H1 (cell line): ENCODE measurements around the gene VCPKMT. TPM values are rescaled to one million over a fixed set of nuclear protein-coding genes. Genes with fewer than 3 reads are reported as not detected.
A peak's percentile ranks its signal among the peaks of the same experiment; 100 is the strongest.

Source experiments
- CHD2 ChIP-seq: IDR thresholded peaks from 2 replicates; pipeline ENCODE4 v1.6.1; 2012; ENCODE audit warnings: low read length, improper control_type of control experiment
- NANOG ChIP-seq: IDR thresholded peaks from 2 replicates; pipeline ENCODE4 v1.6.1; 2011; ENCODE audit warnings: low read length, low read depth, mild to moderate bottlenecking, inconsistent platforms; ENCODE audit not compliant: insufficient read depth, poor library complexity, severe bottlenecking
- RXRA ChIP-seq: IDR thresholded peaks from 2 replicates; pipeline ENCODE4 v1.6.1; 2011; ENCODE audit warnings: low read depth, mild to moderate bottlenecking, low read length, moderate library complexity; ENCODE audit not compliant: insufficient read depth
- SP1 ChIP-seq: IDR thresholded peaks from 2 replicates; pipeline ENCODE4 v1.6.1; 2011; ENCODE audit warnings: low read depth, low read length
- TBP ChIP-seq: IDR thresholded peaks from 2 replicates; pipeline ENCODE4 v1.6.1; 2011; ENCODE audit warnings: low read depth, low read length, improper control_type of control experiment
- TEAD4 ChIP-seq: IDR thresholded peaks from 2 replicates; pipeline ENCODE4 v1.6.1; 2012; ENCODE audit warnings: low read depth, low read length, inconsistent platforms, mixed read lengths
- polyA plus RNA-seq, 7 experiments: library from polyadenylated mRNA; depleted of rRNA in 3 of 7; stranded (reverse) in 5 of 7; unstranded in 2 of 7; fragments of >200 nt in 5 of 7; fragments of 200-250 nt in 2 of 7; gene quantifications; 1 replicate in 5 of 7; 2 replicates in 1 of 7; 4 replicates in 1 of 7; pipeline versions ENCODE4 v1.2.1 to v1.2.3, GENCODE V29; 2011 to 2013; ENCODE audit warnings: missing spikeins in 2 of 7, mixed read lengths in 2 of 7
- total RNA-seq: library from RNA; stranded (reverse); fragmentation: NEBNext Ultra II Directional; extraction: Animal tissue kit (Norgen Biotek cat#: 25700); gene quantifications from 2 replicates; pipeline ENCODE4 v1.2.1, GENCODE V29; 2021
- TF ChIP-seq, protein P1 (sequence below): IDR thresholded peaks from 2 replicates; pipeline ENCODE4 v1.6.1; 2011; ENCODE audit warnings: low read depth, mild to moderate bottlenecking, low read length; ENCODE audit not compliant: insufficient read depth
- TF ChIP-seq, protein P2 (sequence below): IDR thresholded peaks from 2 replicates; pipeline ENCODE4 v1.6.1; 2012; ENCODE audit warnings: inconsistent platforms

VCPKMT gene
- total and polyA plus RNA-seq, 2 of the 8 experiments (the other 6 are each of a cell fraction or from before 2014, with no cell fraction given), result 3.8 to 7.1 TPM

DNA sequence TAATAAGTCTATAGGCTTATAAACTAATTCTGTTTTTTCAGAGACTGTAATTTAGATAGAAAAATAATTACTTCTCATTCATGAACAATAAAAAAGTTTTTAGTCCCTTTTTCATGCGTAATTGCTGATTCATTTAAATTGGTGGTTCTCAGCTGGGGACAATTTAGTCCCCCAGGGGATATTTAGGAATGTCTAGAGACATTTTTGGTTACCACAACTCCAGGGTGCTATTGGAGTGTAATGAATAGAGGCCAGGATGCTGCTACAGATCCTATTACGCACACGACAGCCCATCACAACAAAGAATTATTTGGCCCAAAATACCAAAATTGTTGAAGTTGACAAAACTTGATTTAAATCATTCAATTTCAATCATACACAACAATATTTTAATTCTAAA is 22.8 kb upstream of the VCPKMT start (continued):
- TF ChIP-seq NANOG, result no peak
- TF ChIP-seq CHD2, result no peak
- no peak for TF ChIP-seq SP1
- TF ChIP-seq TBP, result no peak
- TF ChIP-seq TEAD4, result peak; percentile 39; the same call in 1 of the 2 replicates
- TF ChIP-seq RXRA, result no peak
- TF ChIP-seq, protein P1, sequence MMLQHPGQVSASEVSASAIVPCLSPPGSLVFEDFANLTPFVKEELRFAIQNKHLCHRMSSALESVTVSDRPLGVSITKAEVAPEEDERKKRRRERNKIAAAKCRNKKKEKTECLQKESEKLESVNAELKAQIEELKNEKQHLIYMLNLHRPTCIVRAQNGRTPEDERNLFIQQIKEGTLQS, result no peak
- TF ChIP-seq, protein P2, sequence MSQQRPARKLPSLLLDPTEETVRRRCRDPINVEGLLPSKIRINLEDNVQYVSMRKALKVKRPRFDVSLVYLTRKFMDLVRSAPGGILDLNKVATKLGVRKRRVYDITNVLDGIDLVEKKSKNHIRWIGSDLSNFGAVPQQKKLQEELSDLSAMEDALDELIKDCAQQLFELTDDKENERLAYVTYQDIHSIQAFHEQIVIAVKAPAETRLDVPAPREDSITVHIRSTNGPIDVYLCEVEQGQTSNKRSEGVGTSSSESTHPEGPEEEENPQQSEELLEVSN, result no peak
- TF ChIP-seq, all 59 proteins: peak for 3
